IgD-negative memory B cell (primary cell): ENCODE results near the gene RAB20. TPM values are rescaled to one million over a fixed set of nuclear protein-coding genes. Genes with fewer than 3 reads are reported as not detected.

Experiments
- H3K27ac Mint-ChIP-seq, 3 donors: one replicate each; pipeline ENCODE4 v1.8.0; 2020 to 2022; ENCODE audit warnings: mild to moderate bottlenecking in 3 of 3, mixed read lengths in 3 of 3, moderate library complexity in 1 of 3
- H3K27me3 Mint-ChIP-seq: one replicate; pipeline ENCODE4 v1.8.0; 2021; ENCODE audit warnings: mixed read lengths
- H3K36me3 Mint-ChIP-seq: one replicate; pipeline ENCODE4 v1.8.0; 2020; ENCODE audit warnings: mild to moderate bottlenecking, mixed read lengths
- H3K4me1 Mint-ChIP-seq, 3 donors: one replicate each; pipeline ENCODE4 v1.8.0; 2020 to 2022; ENCODE audit warnings: mixed read lengths in 3 of 3, mild to moderate bottlenecking in 1 of 3
- H3K4me3 Mint-ChIP-seq, 4 donors: one replicate each; pipeline ENCODE4 v1.8.0; 2020 to 2022; ENCODE audit warnings: mild to moderate bottlenecking in 4 of 4, mixed read lengths in 4 of 4, moderate library complexity in 3 of 4
- H3K9me3 Mint-ChIP-seq, 3 donors: one replicate each; pipeline ENCODE4 v1.8.0; 2020 to 2021; ENCODE audit warnings: mixed read lengths in 3 of 3, mild to moderate bottlenecking in 1 of 3
- polyA plus RNA-seq: library from polyadenylated mRNA; unstranded; fragments of 300-500 nt; fragmentation: Illumina TruSeq; gene quantifications from one replicate; pipeline ENCODE4 v1.2.3, GENCODE V29; 2021

The RAB20 gene
- polyA plus RNA-seq, 1 donor from 2014 or later: 1.7 TPM

GRCh38 chr13:110554227-110554836, 7.2 kb downstream of the RAB20 start:
- Mint-ChIP-seq H3K27me3 (no peaks in the 10 kb centered on the region), H3K4me3 (peak overlapping the region in 1 of 4 donors; percentile 27), H3K27ac (no peak overlapping the region), H3K36me3 (peaks cover 4% of the 10 kb centered on the region), H3K4me1 (peaks cover 5 to 13% (median 8%) of the 10 kb centered on the region in 3 donors), H3K9me3 (no peaks in the 10 kb centered on the region)

GRCh38 chr13:110553417-110553816, 8.1 kb downstream of the RAB20 start:
- H3K27me3 Mint-ChIP-seq: no peaks in the 10 kb centered on the region
- H3K4me3 Mint-ChIP-seq: no peak overlapping the region
- peaks cover 5 to 12% (median 8%) of the 10 kb centered on the region in 3 donors for H3K4me1 Mint-ChIP-seq
- no peak overlapping the region for H3K27ac Mint-ChIP-seq
- H3K36me3 Mint-ChIP-seq: peaks cover 4% of the 10 kb centered on the region
- H3K9me3 Mint-ChIP-seq: no peaks in the 10 kb centered on the region

- Mint-ChIP-seq H3K4me3 (no peak overlapping the region), H3K9me3 (no peaks in the 10 kb centered on the region), H3K27me3 (no peaks in the 10 kb centered on the region), H3K27ac (no peak overlapping the region), H3K36me3 (peaks cover 4% of the 10 kb centered on the region), H3K4me1 (peaks cover 5 to 12% (median 8%) of the 10 kb centered on the region in 3 donors)
Observed at GRCh38 chr13:110552767-110553166, 8.8 kb downstream of the RAB20 start.

GRCh38 chr13:110551284-110551683, 10.2 kb downstream of the RAB20 start:
- Mint-ChIP-seq H3K27ac (peak overlapping the region in 1 of 3 donors; percentile 69), H3K4me3 (no peak overlapping the region), H3K9me3 (no peaks in the 10 kb centered on the region), H3K36me3 (peaks cover 2% of the 10 kb centered on the region), H3K4me1 (peaks cover 4 to 12% (median 8%) of the 10 kb centered on the region in 3 donors), H3K27me3 (no peaks in the 10 kb centered on the region)

GRCh38 chr13:110549795-110550160, 11.7 kb downstream of the RAB20 start:
- no peaks in the 10 kb centered on the region for H3K27me3 Mint-ChIP-seq
- H3K4me1 Mint-ChIP-seq: peaks cover 2 to 4% (median 4%) of the 10 kb centered on the region in 3 donors
- no peak overlapping the region for H3K4me3 Mint-ChIP-seq
- H3K36me3 Mint-ChIP-seq: peaks cover 2% of the 10 kb centered on the region
- H3K27ac Mint-ChIP-seq: no peak overlapping the region
- H3K9me3 Mint-ChIP-seq: peaks cover 0 to 3% (median 2%) of the 10 kb centered on the region in 3 donors

GRCh38 chr13:110548891-110549794, 12.4 kb downstream of the RAB20 start:
- H3K36me3 Mint-ChIP-seq: peaks cover 2% of the 10 kb centered on the region
- H3K27ac Mint-ChIP-seq: peak overlapping the region in 1 of 3 donors; percentile 45

GRCh38 chr13:110546926-110547325, 14.6 kb downstream of the RAB20 start:
- Mint-ChIP-seq H3K36me3 (peaks cover 4% of the 10 kb centered on the region), H3K27ac (no peak overlapping the region), H3K27me3 (peaks cover 2% of the 10 kb centered on the region), H3K4me1 (peaks cover 2 to 4% (median 4%) of the 10 kb centered on the region in 3 donors), H3K9me3 (peaks cover 0 to 4% (median 2%) of the 10 kb centered on the region in 3 donors), H3K4me3 (peak overlapping the region in 1 of 4 donors; percentile 32)

More at GRCh38 chr13:110548891-110549794, 12.4 kb downstream of the RAB20 start:
- Mint-ChIP-seq H3K9me3 (peaks cover 0 to 4% (median 2%) of the 10 kb centered on the region in 3 donors), H3K27me3 (no peaks in the 10 kb centered on the region), H3K4me1 (peaks cover 2 to 4% (median 4%) of the 10 kb centered on the region in 3 donors), H3K4me3 (no peak overlapping the region)

GRCh38 chr13:110546378-110546777, 15.1 kb downstream of the RAB20 start:
- peaks cover 0 to 4% (median 4%) of the 10 kb centered on the region in 3 donors for H3K4me1 Mint-ChIP-seq
- peaks cover 4% of the 10 kb centered on the region for H3K36me3 Mint-ChIP-seq
- H3K27me3 Mint-ChIP-seq: peaks cover 2% of the 10 kb centered on the region
- H3K9me3 Mint-ChIP-seq: peaks cover 0 to 4% (median 2%) of the 10 kb centered on the region in 3 donors
- H3K27ac Mint-ChIP-seq: no peak overlapping the region
- no peak overlapping the region for H3K4me3 Mint-ChIP-seq

- H3K36me3 Mint-ChIP-seq: peaks cover 2% of the 10 kb centered on the region
- H3K27me3 Mint-ChIP-seq: peaks cover 2% of the 10 kb centered on the region
- H3K27ac Mint-ChIP-seq: no peak overlapping the region
- H3K9me3 Mint-ChIP-seq: peaks cover 0 to 4% (median 2%) of the 10 kb centered on the region in 3 donors
- H3K4me1 Mint-ChIP-seq: peaks cover 4 to 7% (median 6%) of the 10 kb centered on the region in 3 donors
- H3K4me3 Mint-ChIP-seq: no peak overlapping the region
Observed at GRCh38 chr13:110542169-110542796, 19.2 kb downstream of the RAB20 start.

GRCh38 chr13:110541526-110541920, 20.0 kb downstream of the RAB20 start:
- Mint-ChIP-seq H3K27ac (no peak overlapping the region), H3K4me1 (peaks cover 4 to 9% (median 9%) of the 10 kb centered on the region in 3 donors), H3K9me3 (peaks cover 0 to 4% (median 2%) of the 10 kb centered on the region in 3 donors), H3K36me3 (peaks cover 2% of the 10 kb centered on the region), H3K4me3 (peak overlapping the region in 1 of 4 donors; percentile 45), H3K27me3 (peaks cover 2% of the 10 kb centered on the region)

- no peak overlapping the region for H3K27ac Mint-ChIP-seq
Observed at GRCh38 chr13:110540871-110541525, 20.5 kb downstream of the RAB20 start.

GRCh38 chr13:110539894-110540293, 21.6 kb downstream of the RAB20 start:
- Mint-ChIP-seq H3K9me3 (peaks cover 0 to 2% (median under 1%) of the 10 kb centered on the region in 3 donors), H3K4me1 (peaks cover 7 to 16% (median 12%) of the 10 kb centered on the region in 3 donors), H3K4me3 (no peak overlapping the region), H3K27ac (no peak overlapping the region), H3K36me3 (peaks cover 2% of the 10 kb centered on the region), H3K27me3 (peaks cover 4% of the 10 kb centered on the region)

More at GRCh38 chr13:110540871-110541525, 20.5 kb downstream of the RAB20 start:
- Mint-ChIP-seq H3K27me3 (peaks cover 2% of the 10 kb centered on the region), H3K4me1 (peaks cover 7 to 12% (median 12%) of the 10 kb centered on the region in 3 donors), H3K36me3 (peaks cover 2% of the 10 kb centered on the region), H3K4me3 (no peak overlapping the region), H3K9me3 (peaks cover 0 to 4% (median 2%) of the 10 kb centered on the region in 3 donors)

- H3K27me3 Mint-ChIP-seq: peaks cover 4% of the 10 kb centered on the region
- H3K4me3 Mint-ChIP-seq: peak overlapping the region in 1 of 4 donors; percentile 3
- peaks cover 7 to 16% (median 12%) of the 10 kb centered on the region in 3 donors for H3K4me1 Mint-ChIP-seq
- H3K27ac Mint-ChIP-seq: no peak overlapping the region
- no peaks in the 10 kb centered on the region for H3K9me3 Mint-ChIP-seq
- peaks cover 2% of the 10 kb centered on the region for H3K36me3 Mint-ChIP-seq
Observed at GRCh38 chr13:110538632-110539031, 22.9 kb downstream of the RAB20 start.

- Mint-ChIP-seq H3K4me3 (peak overlapping the region in 1 of 4 donors; percentile 53), H3K4me1 (peaks cover 7 to 16% (median 12%) of the 10 kb centered on the region in 3 donors), H3K9me3 (no peaks in the 10 kb centered on the region), H3K27me3 (peaks cover 2% of the 10 kb centered on the region), H3K27ac (peak overlapping the region in 1 of 3 donors; percentile 85), H3K36me3 (peaks cover 3% of the 10 kb centered on the region)
Observed at GRCh38 chr13:110536006-110536693, 25.4 kb downstream of the RAB20 start.
